DOHH2 (cell line): ENCODE measurements around the gene SRC.

ENCODE experiments used
- H3F3A ChIP-seq: fragments of 200-600 bp; sonication (generic), shearing (Covaris generic); 2 replicates; pipeline ENCODE4 v1.6.0; 2016; ENCODE audit warnings: antibody characterized with exemption, mild to moderate bottlenecking; ENCODE audit not compliant: control insufficient read depth, insufficient read depth
- H3K27ac ChIP-seq: fragments of 200-600 bp; sonication (generic); 2 replicates; pipeline ENCODE4 v1.5.1; 2014; ENCODE audit warnings: low read depth, mild to moderate bottlenecking, low read length, moderate library complexity
- H3K27me3 ChIP-seq: fragments of 200-600 bp; sonication (generic); 2 replicates; pipeline ENCODE4 v1.6.1; 2014; ENCODE audit warnings: mild to moderate bottlenecking, low read length, mixed read lengths; ENCODE audit not compliant: control insufficient read depth
- H3K36me3 ChIP-seq: fragments of 200-600 bp; sonication (generic); 2 replicates; pipeline ENCODE4 v1.6.1; 2014; ENCODE audit warnings: mild to moderate bottlenecking, low read length, moderate library complexity, mixed read lengths; ENCODE audit not compliant: control insufficient read depth
- H3K4me1 ChIP-seq: fragments of 200-600 bp; sonication (generic); 2 replicates; pipeline ENCODE4 v1.6.1; 2014; ENCODE audit warnings: mild to moderate bottlenecking, low read length, mixed read lengths; ENCODE audit not compliant: control insufficient read depth
- H3K4me2 ChIP-seq: fragments of 200-600 bp; sonication (generic); 2 replicates; pipeline ENCODE4 v1.6.0; 2014; ENCODE audit warnings: mild to moderate bottlenecking, low read length, moderate library complexity
- H3K4me3 ChIP-seq: fragments of 200-600 bp; sonication (generic); 2 replicates; pipeline ENCODE4 v1.5.1; 2014; ENCODE audit warnings: mild to moderate bottlenecking, low read length, mixed read lengths
- H3K79me2 ChIP-seq: fragments of 200-600 bp; sonication (generic); 2 replicates; pipeline ENCODE4 v1.6.1; 2014; ENCODE audit warnings: mild to moderate bottlenecking, low read length, mixed read lengths; ENCODE audit not compliant: control insufficient read depth
- H3K9me2 ChIP-seq: fragments of 200-600 bp; sonication (generic); replicated peaks from 2 replicates; pipeline ENCODE4 v1.6.1; 2014; ENCODE audit warnings: mild to moderate bottlenecking, low read length, mixed read lengths; ENCODE audit not compliant: control insufficient read depth
- H3K9me3 ChIP-seq: fragments of 200-600 bp; sonication (generic); 2 replicates; pipeline ENCODE4 v1.6.1; 2014; ENCODE audit warnings: antibody characterized with exemption, low read length, mixed read lengths; ENCODE audit not compliant: control insufficient read depth, insufficient read depth
- H4K20me1 ChIP-seq: fragments of 200-600 bp; sonication (generic); 2 replicates; pipeline ENCODE4 v1.6.0; 2014; ENCODE audit warnings: low read depth, mild to moderate bottlenecking, antibody characterized with exemption, low read length, moderate library complexity; ENCODE audit not compliant: control insufficient read depth, insufficient read depth
- EZH2phosphoT487 ChIP-seq: fragments of 200-600 bp; sonication (generic); IDR thresholded peaks from 2 replicates; pipeline ENCODE4 v1.6.1; 2017; ENCODE audit warnings: borderline replicate concordance, mild to moderate bottlenecking, antibody characterized with exemption, low read length, moderate library complexity, mixed read lengths
- TF ChIP-seq, protein P1 (sequence below): fragments of 200-600 bp; sonication (generic); IDR thresholded peaks from one replicate; pipeline ENCODE4 v1.5.1; 2014; ENCODE audit warnings: antibody characterized with exemption, mild to moderate bottlenecking, low read depth, low read length; ENCODE audit not compliant: poor library complexity, severe bottlenecking

The SRC gene

GRCh38 chr20:37406010-37406998, 60.4 kb downstream of the SRC start:
- peaks cover 24% of the 10 kb centered on the region for H3K4me1 ChIP-seq
- no peaks in the 10 kb centered on the region for H3K36me3 ChIP-seq
- H3K9me2 ChIP-seq: no peaks in the 10 kb centered on the region
- no peaks in the 10 kb centered on the region for H4K20me1 ChIP-seq
- no peaks in the 10 kb centered on the region for H3K9me3 ChIP-seq
- peak overlapping the region; percentile 45 for H3K4me3 ChIP-seq
- no peak overlapping the region for H3K27ac ChIP-seq
- TF ChIP-seq EZH2phosphoT487: no peak
- TF ChIP-seq, protein P1, sequence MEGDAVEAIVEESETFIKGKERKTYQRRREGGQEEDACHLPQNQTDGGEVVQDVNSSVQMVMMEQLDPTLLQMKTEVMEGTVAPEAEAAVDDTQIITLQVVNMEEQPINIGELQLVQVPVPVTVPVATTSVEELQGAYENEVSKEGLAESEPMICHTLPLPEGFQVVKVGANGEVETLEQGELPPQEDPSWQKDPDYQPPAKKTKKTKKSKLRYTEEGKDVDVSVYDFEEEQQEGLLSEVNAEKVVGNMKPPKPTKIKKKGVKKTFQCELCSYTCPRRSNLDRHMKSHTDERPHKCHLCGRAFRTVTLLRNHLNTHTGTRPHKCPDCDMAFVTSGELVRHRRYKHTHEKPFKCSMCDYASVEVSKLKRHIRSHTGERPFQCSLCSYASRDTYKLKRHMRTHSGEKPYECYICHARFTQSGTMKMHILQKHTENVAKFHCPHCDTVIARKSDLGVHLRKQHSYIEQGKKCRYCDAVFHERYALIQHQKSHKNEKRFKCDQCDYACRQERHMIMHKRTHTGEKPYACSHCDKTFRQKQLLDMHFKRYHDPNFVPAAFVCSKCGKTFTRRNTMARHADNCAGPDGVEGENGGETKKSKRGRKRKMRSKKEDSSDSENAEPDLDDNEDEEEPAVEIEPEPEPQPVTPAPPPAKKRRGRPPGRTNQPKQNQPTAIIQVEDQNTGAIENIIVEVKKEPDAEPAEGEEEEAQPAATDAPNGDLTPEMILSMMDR: no peak
- no peaks in the 10 kb centered on the region for H3F3A ChIP-seq
- no peaks in the 10 kb centered on the region for H3K79me2 ChIP-seq
- H3K4me2 ChIP-seq: peak overlapping the region; percentile 56
- H3K27me3 ChIP-seq: peaks cover 28% of the 10 kb centered on the region

DNA sequence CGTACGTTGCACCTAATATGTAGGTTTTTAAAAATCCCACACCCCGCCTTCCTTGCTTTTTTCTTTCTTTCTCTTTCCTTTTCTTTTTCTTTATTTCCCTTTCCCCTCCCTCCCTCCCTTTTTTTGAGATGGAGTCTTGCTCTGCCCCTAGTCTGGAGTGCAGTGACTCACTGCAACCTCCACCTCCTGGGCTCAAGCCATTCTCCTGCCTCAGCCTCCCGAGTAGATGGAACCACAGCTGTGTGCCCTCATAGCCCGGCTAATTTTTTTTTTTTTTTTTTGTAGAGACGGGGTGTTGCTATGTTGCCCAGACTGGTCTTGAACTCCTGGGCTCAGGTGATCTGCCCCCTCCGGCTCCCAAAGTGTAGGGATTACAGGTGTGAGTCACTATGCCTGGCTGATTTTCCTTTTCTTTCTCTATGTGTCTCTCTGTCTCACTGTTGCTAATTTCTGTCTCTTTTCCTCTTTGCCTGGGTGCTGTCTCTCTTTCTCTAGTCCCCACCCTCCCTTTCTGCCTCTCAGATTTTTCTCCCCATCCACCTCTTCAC, 61.2 kb downstream of the SRC start:
- Histone ChIP-seq H3K9me3 (no peaks in the 10 kb centered on the region), H3K36me3 (no peaks in the 10 kb centered on the region), H3K4me2 (peak overlapping the region; percentile 56), H3K4me3 (peak overlapping the region; percentile 45), H4K20me1 (no peaks in the 10 kb centered on the region), H3K9me2 (no peaks in the 10 kb centered on the region), H3K4me1 (peaks cover 24% of the 10 kb centered on the region), H3K27me3 (peaks cover 33% of the 10 kb centered on the region), H3K27ac (no peak overlapping the region), H3F3A (no peaks in the 10 kb centered on the region), H3K79me2 (no peaks in the 10 kb centered on the region)
- TF ChIP-seq EZH2phosphoT487: no peak
- TF ChIP-seq, protein P1: no peak

- H3K4me2 ChIP-seq: no peak overlapping the region
These were observed 61.6 kb downstream of the SRC start for GRCh38 chr20:37407573-37408002.

More at GRCh38 chr20:37407573-37408002, 61.6 kb downstream of the SRC start:
- peaks cover 38% of the 10 kb centered on the region for H3K27me3 ChIP-seq
- no peaks in the 10 kb centered on the region for H3F3A ChIP-seq
- no peaks in the 10 kb centered on the region for H3K79me2 ChIP-seq
- no peak overlapping the region for H3K27ac ChIP-seq
- no peaks in the 10 kb centered on the region for H3K9me3 ChIP-seq
- no peaks in the 10 kb centered on the region for H3K9me2 ChIP-seq
- no peak for TF ChIP-seq EZH2phosphoT487
- TF ChIP-seq, protein P1: no peak
- no peaks in the 10 kb centered on the region for H3K36me3 ChIP-seq
- no peaks in the 10 kb centered on the region for H4K20me1 ChIP-seq
- peaks cover 24% of the 10 kb centered on the region for H3K4me1 ChIP-seq
- H3K4me3 ChIP-seq: no peak overlapping the region
